Uterus (tissue), 4 donors: ENCODE results near the gene PPP3R1. TPM values are rescaled to one million over a fixed set of nuclear protein-coding genes. Genes with fewer than 3 reads are reported as not detected.

Experiments
- DNase-seq, 2 donors: peaks; one replicate each; pipeline ENCODE4 v3.0.0-alpha.2; 2019 to 2020
- H3K27ac ChIP-seq, 2 donors: fragments of 200-600 bp; sonication (generic); 1 replicate in 1 of 2; 2 replicates in 1 of 2; pipeline ENCODE4 v1.5.1; 2016 to 2018
- H3K27me3 ChIP-seq, 2 donors: fragments of 200-600 bp; sonication (generic); one replicate each; pipeline ENCODE4 v1.5.1; 2018 to 2019; ENCODE audit warnings: control low read depth in 1 of 2
- H3K36me3 ChIP-seq, 2 donors: fragments of 200-600 bp; sonication (generic); one replicate each; pipeline ENCODE4 v1.5.1; 2019; ENCODE audit warnings: control low read depth in 1 of 2
- H3K4me1 ChIP-seq, 2 donors: fragments of 200-600 bp; sonication (generic); one replicate each; pipeline ENCODE4 v1.5.1; 2018 to 2019; ENCODE audit warnings: control low read depth in 1 of 2
- H3K4me3 ChIP-seq, 2 donors: fragments of 200-600 bp; sonication (generic); 1 replicate in 1 of 2; 2 replicates in 1 of 2; pipeline ENCODE4 v1.5.1; 2018 to 2019; ENCODE audit warnings: mild to moderate bottlenecking in 1 of 2
- H3K9me3 ChIP-seq, 2 donors: fragments of 200-600 bp; sonication (generic); one replicate each; pipeline ENCODE4 v1.5.1; 2019; ENCODE audit warnings: control low read depth in 1 of 2
- CTCF ChIP-seq, 4 experiments: fragments of 200-600 bp in 2 of 4; fragments of 450-650 bp in 2 of 4; sonication (generic) in 2 of 4; IDR thresholded peaks; one replicate each; pipeline ENCODE4 v1.5.1; 2016 to 2019; ENCODE audit warnings: antibody characterized with exemption in 4 of 4, mild to moderate bottlenecking in 2 of 4, moderate library complexity in 1 of 4
- POLR2A ChIP-seq, 2 donors: fragments of 450-650 bp; IDR thresholded peaks; one replicate each; pipeline ENCODE4 v1.6.1; 2016; ENCODE audit warnings: antibody characterized with exemption in 2 of 2, mild to moderate bottlenecking in 1 of 2, moderate library complexity in 1 of 2
- intact Hi-C: fragments of 100-400 bp; cut with DNase I; formaldehyde crosslinking; loops from one replicate; pipeline ENCODE4 v1.15.1; 2023; ENCODE audit warnings: low total_unique reads
- total RNA-seq, 4 donors: library from RNA; depleted of rRNA in 3 of 4; stranded (reverse); fragments of >200 nt in 3 of 4; gene quantifications; one replicate each; pipeline versions ENCODE4 v1.1.0 to v1.2.4, GENCODE V29; 2014 to 2023
- donor health status: DM: yes; HTN: yes; CAD: no.

Gene PPP3R1
- total RNA-seq, 4 donors from 2014 or later = 9.7 to 67.9 (median 56.0) TPM

GRCh38 chr2:68172990-68173700 lies 79.2 kb downstream of the PPP3R1 start:
- H3K4me1 ChIP-seq = no peaks in the 10 kb centered on the region
- no peak for TF ChIP-seq POLR2A (IDR thresholded peaks at IDR 0.05)
- no peak for TF ChIP-seq CTCF (IDR thresholded peaks at IDR 0.05)
- H3K36me3 ChIP-seq = no peaks in the 10 kb centered on the region

GRCh38 chr2:68172521-68172920 lies 79.8 kb downstream of the PPP3R1 start:
- Histone ChIP-seq H3K4me3 (no peak overlapping the region), H3K4me1 (no peaks in the 10 kb centered on the region), H3K9me3 (no peaks in the 10 kb centered on the region), H3K36me3 (no peaks in the 10 kb centered on the region), H3K27ac (no peak overlapping the region), H3K27me3 (no peaks in the 10 kb centered on the region)
- TF ChIP-seq CTCF (IDR thresholded peaks at IDR 0.05) = no peak
- no peak for TF ChIP-seq POLR2A (IDR thresholded peaks at IDR 0.05)
- no peak for DNase-seq
- intact Hi-C loops = no loop called here

More at GRCh38 chr2:68172990-68173700, 79.2 kb downstream of the PPP3R1 start:
- Histone ChIP-seq H3K9me3 (no peaks in the 10 kb centered on the region), H3K27ac (no peak overlapping the region), H3K27me3 (no peaks in the 10 kb centered on the region), H3K4me3 (no peak overlapping the region)
- intact Hi-C loops = no loop called here
- DNase-seq = no peak

- no peak for TF ChIP-seq POLR2A (IDR thresholded peaks at IDR 0.05)
- no peak for TF ChIP-seq CTCF (IDR thresholded peaks at IDR 0.05)
- Histone ChIP-seq H3K9me3 (no peaks in the 10 kb centered on the region), H3K36me3 (no peaks in the 10 kb centered on the region), H3K27me3 (no peaks in the 10 kb centered on the region), H3K4me1 (no peaks in the 10 kb centered on the region), H3K4me3 (no peak overlapping the region), H3K27ac (no peak overlapping the region)
- intact Hi-C loops = no loop called here
- no peak for DNase-seq
Observed at GRCh38 chr2:68171684-68172083, 80.6 kb downstream of the PPP3R1 start.

- Histone ChIP-seq H3K36me3 (no peaks in the 10 kb centered on the region), H3K27ac (no peak overlapping the region), H3K4me3 (no peak overlapping the region), H3K9me3 (no peaks in the 10 kb centered on the region), H3K27me3 (no peaks in the 10 kb centered on the region), H3K4me1 (no peaks in the 10 kb centered on the region)
- DNase-seq = no peak
- intact Hi-C loops = no loop called here
- no peak for TF ChIP-seq POLR2A (IDR thresholded peaks at IDR 0.05)
- no peak for TF ChIP-seq CTCF (IDR thresholded peaks at IDR 0.05)
Observed at GRCh38 chr2:68171146-68171545, 81.2 kb downstream of the PPP3R1 start.

GRCh38 chr2:68169308-68169707 lies 83.0 kb downstream of the PPP3R1 start:
- no peaks in the 10 kb centered on the region for H3K4me1 ChIP-seq
- intact Hi-C loops = no loop called here
- H3K9me3 ChIP-seq = no peaks in the 10 kb centered on the region
- TF ChIP-seq POLR2A (IDR thresholded peaks at IDR 0.05) (no peak), CTCF (IDR thresholded peaks at IDR 0.05) (no peak)
- DNase-seq = no peak
- no peak overlapping the region for H3K27ac ChIP-seq
- no peak overlapping the region for H3K4me3 ChIP-seq
- H3K36me3 ChIP-seq = no peaks in the 10 kb centered on the region
- H3K27me3 ChIP-seq = no peaks in the 10 kb centered on the region
